Daoy (cell line): ENCODE data around the gene DCAF17. TPM values are rescaled to one million over a fixed set of nuclear protein-coding genes. Genes with fewer than 3 reads are reported as not detected.
"Not testable (repeated sequence)": the region's sequence is repeated elsewhere in the genome, so short reads cannot be mapped to it uniquely, and the experiment has no call there.

Experiments used
- DNase-seq: peaks from one replicate; pipeline ENCODE4 v3.0.0-alpha.2; 2015; ENCODE audit warnings: low read depth
- total RNA-seq: library from RNA; depleted of rRNA; stranded (reverse); fragments of >200 nt; shearing (Covaris generic); gene quantifications from 2 replicates; pipeline ENCODE4 v1.2.3, GENCODE V29; 2014

DCAF17 gene
- total RNA-seq, 1 experiment from 2014 or later, result 15.4 TPM

- DNase-seq, result no peak
Observed at GRCh38 chr2:171410624-171411023, 23.4 kb upstream of the DCAF17 start.

- DNase-seq, result no peak
Observed at GRCh38 chr2:171411214-171411613, 22.8 kb upstream of the DCAF17 start.

- no peak for DNase-seq
Observed at GRCh38 chr2:171411791-171412483, 22.1 kb upstream of the DCAF17 start.

- no peak for DNase-seq
Observed at GRCh38 chr2:171412571-171413175, 21.4 kb upstream of the DCAF17 start.

GRCh38 chr2:171414645-171415044 is 19.4 kb upstream of the DCAF17 start:
- DNase-seq, result not testable (repeated sequence)

GRCh38 chr2:171416009-171416926 is 17.8 kb upstream of the DCAF17 start:
- DNase-seq, result peak; percentile 88

GRCh38 chr2:171419333-171419732 is 14.7 kb upstream of the DCAF17 start:
- DNase-seq, result no peak

- DNase-seq, result no peak
Observed at GRCh38 chr2:171420728-171421563, 13.1 kb upstream of the DCAF17 start.

- DNase-seq, result not testable (repeated sequence)
Observed at GRCh38 chr2:171422710-171423495, 11.1 kb upstream of the DCAF17 start.

- no peak for DNase-seq
Observed at GRCh38 chr2:171430516-171431410, 3.3 kb upstream of the DCAF17 start.

- DNase-seq, result no peak
Observed at GRCh38 chr2:171431677-171432167, 2.3 kb upstream of the DCAF17 start.

GRCh38 chr2:171432206-171432968 is 1.6 kb upstream of the DCAF17 start:
- DNase-seq, result no peak

GRCh38 chr2:171432969-171433762 is 860 bp upstream of the DCAF17 start:
- peak; percentile 32 for DNase-seq

GRCh38 chr2:171433763-171434012 is 338 bp upstream of the DCAF17 start, which contains the start of gene METTL8:
METTL8 (minus strand) TSS chr2:171433990; CDS start chr2:171392185, 41,805 bp downstream.
- DNase-seq, result no peak

- peak; percentile 70 for DNase-seq
Observed at GRCh38 chr2:171436307-171436706, 2.3 kb downstream of the DCAF17 start.

- DNase-seq, result no peak
Observed at GRCh38 chr2:171441470-171441869, 7.4 kb downstream of the DCAF17 start.

- DNase-seq, result no peak
Observed at GRCh38 chr2:171447675-171448074, 13.6 kb downstream of the DCAF17 start.

- no peak for DNase-seq
Observed at GRCh38 chr2:171451074-171451473, 17.0 kb downstream of the DCAF17 start.
